K562 (cell line): ENCODE measurements around the gene RAB12. TPM values are rescaled to one million over a fixed set of nuclear protein-coding genes. Genes with fewer than 3 reads are reported as not detected.

Source experiments
- ATAC-seq: fragments of 200-7000 bp; cut with Tn5 transposase; 3 replicates; pipeline ENCODE4 v1.9.1; 2020; ENCODE audit warnings: moderate library complexity
- BruUV-seq: library from RNA; stranded (reverse); fragments of 400-500 nt; replicated peaks from 2 replicates; lab custom pipeline; 2021; lab: Mats Ljungman, UMichigan
- CTCF ChIA-PET: fragments of 300-600 bp; formaldehyde crosslinking; extraction: SDS; loops from one replicate; lab custom pipeline; 2021; ENCODE audit warnings: low intra/inter-chr PET ratio; lab: Yijun Ruan, JAX
- POLR2A ChIA-PET: fragments of 300-600, 350-650 bp; sonication (Branson Sonifier 250); formaldehyde crosslinking; extraction: SDS; loops from one replicate; lab custom pipeline; 2021; ENCODE audit warnings: antibody characterized with exemption, inconsistent platforms; lab: Yijun Ruan, JAX
- DNase-seq, 4 experiments: peaks; one replicate each; pipeline versions ENCODE4 v3.0.0 to v3.0.0-alpha.2; 2011 to 2018; ENCODE audit warnings: low spot score in 3 of 4, mixed read lengths in 3 of 4; ENCODE audit errors: extremely low read depth in 1 of 4
- FAIRE-seq: peaks from 2 replicates; lab custom pipeline; 2011; peaks lifted over from hg19 to GRCh38; lab: Jason Lieb, UNC
- H2AFZ ChIP-seq: 2 replicates; pipeline ENCODE4 v1.6.0; 2011; ENCODE audit warnings: low read depth, low read length, control low read depth, inconsistent platforms
- H3K27ac ChIP-seq: fragments of 200-600 bp; 3 replicates; pipeline ENCODE4 v1.8.0; 2011; ENCODE audit warnings: low read depth, mild to moderate bottlenecking, control low read depth, inconsistent platforms, low read length, moderate library complexity, mixed read lengths; ENCODE audit errors: extremely low read depth
- H3K27me3 ChIP-seq, 2 experiments: fragments of 300-600 bp in 1 of 2; 2 replicates in 1 of 2; 3 replicates in 1 of 2; pipeline versions ENCODE4 v1.6.0 to v1.8.0; 2011; ENCODE audit warnings: inconsistent platforms in 2 of 2, low read length in 2 of 2, mild to moderate bottlenecking in 1 of 2, mixed read lengths in 1 of 2, moderate library complexity in 1 of 2; ENCODE audit not compliant: control insufficient read depth in 2 of 2, insufficient read depth in 2 of 2
- H3K36me3 ChIP-seq: fragments of 300-600 bp; 3 replicates; pipeline ENCODE4 v1.8.0; 2011; ENCODE audit warnings: mild to moderate bottlenecking, low read length, inconsistent platforms; ENCODE audit not compliant: control insufficient read depth, insufficient read depth
- H3K4me1 ChIP-seq, 2 experiments: fragments of 200-600 bp in 1 of 2; replicated peaks in 1 of 2; 2 replicates in 1 of 2; 3 replicates in 1 of 2; pipeline versions ENCODE4 v1.5.1 to v1.8.0; 2011; ENCODE audit warnings: inconsistent platforms in 2 of 2, low read length in 2 of 2, mild to moderate bottlenecking in 1 of 2, mixed read lengths in 1 of 2, moderate library complexity in 1 of 2; ENCODE audit not compliant: control insufficient read depth in 2 of 2, insufficient read depth in 2 of 2
- H3K4me2 ChIP-seq: 2 replicates; pipeline ENCODE4 v1.6.1; 2011; ENCODE audit warnings: low read length, control low read depth, inconsistent platforms, mixed read lengths; ENCODE audit not compliant: insufficient read depth
- H3K4me3 ChIP-seq: fragments of 200-600 bp; sonication (generic), shearing (Covaris generic); 2 replicates; pipeline ENCODE4 v1.5.1; 2016; ENCODE audit warnings: control low read depth, inconsistent platforms
- H3K79me2 ChIP-seq: fragments of 200-600 bp; 3 replicates; pipeline ENCODE4 v1.8.0; 2011; ENCODE audit warnings: low read length, inconsistent platforms; ENCODE audit not compliant: control insufficient read depth, insufficient read depth
- H3K9ac ChIP-seq, 2 experiments: 2 replicates each; pipeline versions ENCODE4 v1.6.0 to v1.6.1; 2011; ENCODE audit warnings: low read depth in 2 of 2, low read length in 2 of 2, control low read depth in 1 of 2, inconsistent platforms in 1 of 2, mild to moderate bottlenecking in 1 of 2, mixed read lengths in 1 of 2; ENCODE audit not compliant: insufficient read depth in 1 of 2
- H3K9me1 ChIP-seq: one replicate; pipeline ENCODE4 v1.6.0; 2011; ENCODE audit warnings: inconsistent platforms, mild to moderate bottlenecking, low read length, moderate library complexity; ENCODE audit not compliant: control insufficient read depth, insufficient read depth
- H3K9me3 ChIP-seq: replicated peaks from 2 replicates; pipeline ENCODE4 v1.5.1; 2011; ENCODE audit warnings: low read depth, low read length, inconsistent platforms; ENCODE audit not compliant: control insufficient read depth, insufficient read depth
- H4K20me1 ChIP-seq: replicated peaks from 2 replicates; pipeline ENCODE4 v1.6.1; 2011; ENCODE audit warnings: low read length, inconsistent platforms, mixed read lengths; ENCODE audit not compliant: control insufficient read depth, insufficient read depth
- CBX1 ChIP-seq: sonication (generic); IDR thresholded peaks from 2 replicates; pipeline ENCODE4 v1.6.1; 2016; ENCODE audit warnings: antibody characterized with exemption, low read depth, mild to moderate bottlenecking
- ELF2 ChIP-seq: fragments of 250-450 bp; sonication (Bioruptor Pico); IDR thresholded peaks from 2 replicates; pipeline ENCODE4 v1.5.0; 2021; ENCODE audit warnings: mild to moderate bottlenecking
- ELF4 ChIP-seq: fragments of 450-650 bp; formaldehyde crosslinking; IDR thresholded peaks from 2 replicates; pipeline ENCODE4 v1.4.0; 2022; ENCODE audit warnings: missing genetic modification characterization
- ESRRA ChIP-seq: fragments of 450-650 bp; IDR thresholded peaks from 2 replicates; pipeline ENCODE4 v1.6.1; 2014; ENCODE audit warnings: low read depth, mild to moderate bottlenecking, moderate library complexity, borderline replicate concordance
- L3MBTL2 ChIP-seq: fragments of 450-650 bp; IDR thresholded peaks from 2 replicates; pipeline ENCODE4 v1.6.1; 2016; ENCODE audit warnings: mild to moderate bottlenecking, moderate library complexity
- OTX1 ChIP-seq: fragments of 450-650 bp; formaldehyde crosslinking; IDR thresholded peaks from 2 replicates; pipeline ENCODE4 v1.4.0; 2022; ENCODE audit warnings: mild to moderate bottlenecking
- SOX6 ChIP-seq: fragments of 450-650 bp; IDR thresholded peaks from 2 replicates; pipeline ENCODE4 v1.6.1; 2014; ENCODE audit warnings: mild to moderate bottlenecking
- SRSF3 ChIP-seq: fragments of 200-400 bp; formaldehyde crosslinking; IDR thresholded peaks from 2 replicates; pipeline ENCODE4 v1.6.1; 2016; ENCODE audit warnings: mild to moderate bottlenecking, low read length, moderate library complexity; ENCODE audit not compliant: insufficient read depth
- TCFL5 ChIP-seq: fragments of 250-450 bp; sonication (Bioruptor Pico); conservative IDR thresholded peaks from 2 replicates; pipeline ENCODE4 v1.6.1; 2021; ENCODE audit warnings: mild to moderate bottlenecking, moderate library complexity, matching md5 sums
- XRCC4 ChIP-seq: IDR thresholded peaks from one replicate; pipeline ENCODE4 v1.6.1; 2011; ENCODE audit not compliant: insufficient read depth, insufficient read length; ENCODE audit errors: extremely low read depth
- ZC3H8 ChIP-seq: fragments of 450-650 bp; IDR thresholded peaks from 2 replicates; pipeline ENCODE4 v1.6.1; 2017
- ZFX ChIP-seq: sonication (generic); formaldehyde crosslinking; IDR thresholded peaks from 2 replicates; pipeline ENCODE4 v1.8.0; 2022; ENCODE audit warnings: mild to moderate bottlenecking, missing genetic modification reagents, moderate library complexity
- ZNF717 ChIP-seq: fragments of 250-450 bp; sonication (Bioruptor Pico); IDR thresholded peaks from 2 replicates; pipeline ENCODE4 v1.5.0; 2021
- WGBS: fragments of 100-300 bp; shearing (Covaris generic); methylation state at CpG from one replicate; pipeline ENCODE4 v1.1.6; 2016; ENCODE audit warnings: low coverage, mixed read lengths; ENCODE audit not compliant: insufficient coverage; ENCODE audit errors: missing lambda C conversion rate; 5-methylcytosine and 5-hydroxymethylcytosine counted together
- in situ Hi-C: fragments of 300-500 bp; cut with MboI; formaldehyde crosslinking; loops from 4 replicates; pipeline ENCODE4 v1.15.0; 2018; ENCODE audit warnings: inconsistent platforms, mixed read lengths
- intact Hi-C: fragments of 100-400 bp; cut with micrococcal nuclease; formaldehyde crosslinking; loops from 2 replicates; pipeline ENCODE4 v1.14.2; 2022
- polyA plus RNA-seq, 8 experiments: library from polyadenylated mRNA; depleted of rRNA in 4 of 8; stranded (reverse) in 5 of 8; unstranded in 3 of 8; fragments of >200 nt; fragmentation: Nextera tagmentation in 2 of 8; fragmentation: Illumina TruSeq in 1 of 8; extraction: Ambion mirVana in 2 of 8; extraction: Trizol in 1 of 8; gene quantifications; 2 replicates each; pipeline versions ENCODE4 v1.2.1 to v1.2.3, GENCODE V29; 2011 to 2014; ENCODE audit warnings: inconsistent platforms in 1 of 8, missing spikeins in 1 of 8
- total RNA-seq, 7 experiments: library from RNA; depleted of rRNA in 6 of 7; stranded (reverse); fragments of >200 nt in 6 of 7; fragmentation: Illumina TruSeq in 2 of 7; extraction: Trizol in 2 of 7; gene quantifications; 2 replicates each; pipeline versions ENCODE4 v1.2.1 to v1.2.3, GENCODE V29; 2011 to 2021; ENCODE audit warnings: low replicate concordance in 1 of 7
- TF ChIP-seq, protein P1 (sequence below): fragments of 250-450 bp; sonication (Bioruptor Pico); IDR thresholded peaks from 2 replicates; pipeline ENCODE4 v1.5.0; 2020; ENCODE audit warnings: mild to moderate bottlenecking, borderline replicate concordance

RAB12 gene
- total and polyA plus RNA-seq, 9 of the 15 experiments (the other 6 are each of a cell fraction or from before 2014, with no cell fraction given): 0.48 to 21.6 (median 18.8) TPM

DNA sequence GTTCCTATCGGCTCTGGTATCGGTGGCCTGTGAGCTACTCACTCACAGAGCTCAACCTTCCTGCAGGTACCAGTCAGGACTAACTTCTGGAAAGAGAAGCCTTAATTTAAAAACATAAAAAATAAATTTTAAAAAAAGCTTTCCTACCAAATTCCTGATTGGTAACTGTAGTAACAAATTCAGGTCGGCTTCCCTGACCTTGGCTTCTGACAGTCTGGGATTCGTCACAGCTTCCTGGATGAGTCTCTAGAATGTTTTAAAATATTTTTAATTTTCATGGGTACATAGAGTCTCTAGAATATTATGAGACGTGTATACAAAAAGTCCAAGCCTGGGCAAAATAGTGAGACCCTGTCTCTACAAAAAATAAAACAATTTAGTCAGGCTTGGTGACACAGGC is 51.1 kb downstream of the RAB12 start:
- no peak overlapping the region for H3K4me3 ChIP-seq
- in situ Hi-C loops: loop anchor here (25.0 kb wide), 1 partner anchor 852 kb away; no protein-coding TSS in a partner anchor
- H3K9me1 ChIP-seq: no peaks in the 10 kb centered on the region
- no peak overlapping the region for H3K9ac ChIP-seq
- H3K4me1 ChIP-seq: peaks cover 15 to 19% of the 10 kb centered on the region in 2 experiments; a peak in 3 of 5 replicates
- H3K79me2 ChIP-seq: no peaks in the 10 kb centered on the region
- POLR2A ChIA-PET: interaction anchor here (0.6 to 1.4 kb wide), 6 partner anchors 12 to 449 kb away, joined by 3 to 5 read pairs (median 3); no protein-coding TSS in a partner anchor
- peak overlapping the region; percentile 74; the same call in 1 of the 2 replicates for H2AFZ ChIP-seq
- intact Hi-C loops: no loop called here
- FAIRE-seq (no peak), DNase-seq (no peak), ATAC-seq (no peak)
- H3K36me3 ChIP-seq: no peaks in the 10 kb centered on the region
- H3K4me2 ChIP-seq: no peak overlapping the region
- H4K20me1 ChIP-seq: no peaks in the 10 kb centered on the region
- peaks cover 0 to 14% of the 10 kb centered on the region in 2 experiments; a peak in 3 of 5 replicates for H3K27me3 ChIP-seq
- no peak overlapping the region for H3K27ac ChIP-seq
- no peaks in the 10 kb centered on the region for H3K9me3 ChIP-seq
- BruUV-seq: no TSS peak
- TF ChIP-seq SRSF3 (no peak), ESRRA (no peak), CBX1 (no peak), TCFL5 (CRISPR knock-in tag) (no peak), XRCC4 (no peak), ZFX (CRISPR knock-in tag) (no peak), L3MBTL2 (no peak; the same call in 1 of the 2 replicates), ELF2 (CRISPR knock-in tag) (no peak), OTX1 (CRISPR knock-in tag) (no peak), ELF4 (CRISPR knock-in tag) (no peak), ZC3H8 (no peak), SOX6 (no peak), ZNF717 (CRISPR knock-in tag) (no peak)
- TF ChIP-seq, protein P1, sequence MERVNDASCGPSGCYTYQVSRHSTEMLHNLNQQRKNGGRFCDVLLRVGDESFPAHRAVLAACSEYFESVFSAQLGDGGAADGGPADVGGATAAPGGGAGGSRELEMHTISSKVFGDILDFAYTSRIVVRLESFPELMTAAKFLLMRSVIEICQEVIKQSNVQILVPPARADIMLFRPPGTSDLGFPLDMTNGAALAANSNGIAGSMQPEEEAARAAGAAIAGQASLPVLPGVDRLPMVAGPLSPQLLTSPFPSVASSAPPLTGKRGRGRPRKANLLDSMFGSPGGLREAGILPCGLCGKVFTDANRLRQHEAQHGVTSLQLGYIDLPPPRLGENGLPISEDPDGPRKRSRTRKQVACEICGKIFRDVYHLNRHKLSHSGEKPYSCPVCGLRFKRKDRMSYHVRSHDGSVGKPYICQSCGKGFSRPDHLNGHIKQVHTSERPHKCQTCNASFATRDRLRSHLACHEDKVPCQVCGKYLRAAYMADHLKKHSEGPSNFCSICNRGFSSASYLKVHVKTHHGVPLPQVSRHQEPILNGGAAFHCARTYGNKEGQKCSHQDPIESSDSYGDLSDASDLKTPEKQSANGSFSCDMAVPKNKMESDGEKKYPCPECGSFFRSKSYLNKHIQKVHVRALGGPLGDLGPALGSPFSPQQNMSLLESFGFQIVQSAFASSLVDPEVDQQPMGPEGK: no peak
- CTCF ChIA-PET: no interaction called here
- 51% methylated on average over 5 of the region's 5 CpGs for WGBS
